Neural progenitor cell (in vitro differentiated cells): ENCODE data around the gene DLG2. TPM values are rescaled to one million over a fixed set of nuclear protein-coding genes. Genes with fewer than 3 reads are reported as not detected.
A peak's percentile ranks its signal among the peaks of the same experiment; 100 is the strongest.

Source experiments
- DNase-seq: peaks from one replicate; pipeline ENCODE4 v3.0.0-alpha.2; 2016; ENCODE audit warnings: low spot score
- H2AFZ ChIP-seq: fragments of 200-600 bp; sonication (generic); replicated peaks from 2 replicates; pipeline ENCODE4 v1.6.1; 2016; ENCODE audit warnings: antibody characterized with exemption
- H3F3A ChIP-seq: fragments of 200-600 bp; sonication (generic); 2 replicates; pipeline ENCODE4 v1.6.1; 2016; ENCODE audit warnings: antibody characterized with exemption, low read depth
- H3K27ac ChIP-seq: fragments of 200-600 bp; sonication (generic); 2 replicates; pipeline ENCODE4 v1.5.1; 2016; ENCODE audit warnings: mild to moderate bottlenecking
- H3K27me3 ChIP-seq: fragments of 200-600 bp; sonication (generic); 2 replicates; pipeline ENCODE4 v1.6.1; 2016; ENCODE audit warnings: mild to moderate bottlenecking, moderate library complexity
- H3K36me3 ChIP-seq: fragments of 200-600 bp; sonication (generic); 2 replicates; pipeline ENCODE4 v1.5.1; 2016
- H3K4me1 ChIP-seq: fragments of 200-600 bp; sonication (generic); 2 replicates; pipeline ENCODE4 v1.6.1; 2016; ENCODE audit warnings: mixed run types
- H3K4me2 ChIP-seq: fragments of 200-600 bp; sonication (generic); 2 replicates; pipeline ENCODE4 v1.6.1; 2016
- H3K4me3 ChIP-seq: fragments of 200-600 bp; sonication (generic); 2 replicates; pipeline ENCODE4 v1.5.1; 2016
- H3K79me2 ChIP-seq: fragments of 200-600 bp; sonication (generic); 2 replicates; pipeline ENCODE4 v1.6.1; 2016; ENCODE audit warnings: low read depth
- H3K9ac ChIP-seq: fragments of 200-600 bp; sonication (generic); 2 replicates; pipeline ENCODE4 v1.6.1; 2016
- H3K9me3 ChIP-seq: fragments of 200-600 bp; sonication (generic); 2 replicates; pipeline ENCODE4 v1.5.1; 2016; ENCODE audit warnings: low read depth
- H4K20me1 ChIP-seq: fragments of 200-600 bp; sonication (generic); 2 replicates; pipeline ENCODE4 v1.6.1; 2016; ENCODE audit warnings: low read depth
- H3K27ac Mint-ChIP-seq: 3 replicates; pipeline ENCODE4 v1.8.0; 2021; ENCODE audit warnings: mixed read lengths
- H3K27me3 Mint-ChIP-seq: 2 replicates; pipeline ENCODE4 v1.8.0; 2022; ENCODE audit warnings: low read depth, mild to moderate bottlenecking, inconsistent platforms, moderate library complexity, mixed read lengths; ENCODE audit not compliant: insufficient read depth
- H3K36me3 Mint-ChIP-seq: 3 replicates; pipeline ENCODE4 v1.8.0; 2021; ENCODE audit warnings: mixed read lengths
- H3K4me1 Mint-ChIP-seq: 3 replicates; pipeline ENCODE4 v1.8.0; 2021; ENCODE audit warnings: mixed read lengths
- H3K4me3 Mint-ChIP-seq: 3 replicates; pipeline ENCODE4 v1.8.0; 2021; ENCODE audit warnings: mild to moderate bottlenecking, moderate library complexity, mixed read lengths
- H3K9me3 Mint-ChIP-seq: 3 replicates; pipeline ENCODE4 v1.8.0; 2020; ENCODE audit warnings: mixed read lengths
- CTCF ChIP-seq: fragments of 200-600 bp; sonication (generic); IDR thresholded peaks from 2 replicates; pipeline ENCODE4 v1.5.1; 2017; ENCODE audit warnings: antibody characterized with exemption, mild to moderate bottlenecking
- EZH2 ChIP-seq: fragments of 200-600 bp; sonication (generic); IDR thresholded peaks from 2 replicates; pipeline ENCODE4 v1.6.1; 2017; ENCODE audit warnings: antibody characterized with exemption, mild to moderate bottlenecking, moderate library complexity
- EZH2phosphoT487 ChIP-seq: fragments of 200-600 bp; sonication (generic); IDR thresholded peaks from 2 replicates; pipeline ENCODE4 v1.6.1; 2017; ENCODE audit warnings: antibody characterized with exemption
- total RNA-seq: library from RNA; depleted of rRNA; stranded (reverse); fragments of >200 nt; gene quantifications from 2 replicates; pipeline ENCODE4 v1.2.3, GENCODE V29; 2015; ENCODE audit warnings: low replicate concordance

DLG2 gene
- total RNA-seq, 1 donor from 2014 or later, result 7.5 TPM

GRCh38 chr11:83682611-83682973 lies 1944.6 kb downstream of the DLG2 start:
- peak overlapping the region; percentile 81 for H3K4me3 Mint-ChIP-seq
- H4K20me1 ChIP-seq, result no peaks in the 10 kb centered on the region
- peak overlapping the region; percentile 71 for H3K4me2 ChIP-seq
- H3K27me3 Mint-ChIP-seq, result peaks cover 3% of the 10 kb centered on the region
- no peaks in the 10 kb centered on the region for H3K9me3 ChIP-seq
- H3K4me1 ChIP-seq, result peaks cover 37% of the 10 kb centered on the region
- no peak overlapping the region for H2AFZ ChIP-seq
- peak overlapping the region; percentile 83 for H3K27ac Mint-ChIP-seq
- no peaks in the 10 kb centered on the region for H3K27me3 ChIP-seq
- no peaks in the 10 kb centered on the region for H3K36me3 ChIP-seq
- H3K9me3 Mint-ChIP-seq, result no peaks in the 10 kb centered on the region
- peaks cover 56% of the 10 kb centered on the region for H3K4me1 Mint-ChIP-seq
- DNase-seq, result no peak
- TF ChIP-seq EZH2phosphoT487 (no peak), EZH2 (no peak), CTCF (no peak)
- no peak overlapping the region for H3K9ac ChIP-seq
- H3K4me3 ChIP-seq, result no peak overlapping the region
- no peak overlapping the region for H3K27ac ChIP-seq
- H3K79me2 ChIP-seq, result no peaks in the 10 kb centered on the region
- H3F3A ChIP-seq, result peaks cover 18% of the 10 kb centered on the region
- H3K36me3 Mint-ChIP-seq, result no peaks in the 10 kb centered on the region

DNA sequence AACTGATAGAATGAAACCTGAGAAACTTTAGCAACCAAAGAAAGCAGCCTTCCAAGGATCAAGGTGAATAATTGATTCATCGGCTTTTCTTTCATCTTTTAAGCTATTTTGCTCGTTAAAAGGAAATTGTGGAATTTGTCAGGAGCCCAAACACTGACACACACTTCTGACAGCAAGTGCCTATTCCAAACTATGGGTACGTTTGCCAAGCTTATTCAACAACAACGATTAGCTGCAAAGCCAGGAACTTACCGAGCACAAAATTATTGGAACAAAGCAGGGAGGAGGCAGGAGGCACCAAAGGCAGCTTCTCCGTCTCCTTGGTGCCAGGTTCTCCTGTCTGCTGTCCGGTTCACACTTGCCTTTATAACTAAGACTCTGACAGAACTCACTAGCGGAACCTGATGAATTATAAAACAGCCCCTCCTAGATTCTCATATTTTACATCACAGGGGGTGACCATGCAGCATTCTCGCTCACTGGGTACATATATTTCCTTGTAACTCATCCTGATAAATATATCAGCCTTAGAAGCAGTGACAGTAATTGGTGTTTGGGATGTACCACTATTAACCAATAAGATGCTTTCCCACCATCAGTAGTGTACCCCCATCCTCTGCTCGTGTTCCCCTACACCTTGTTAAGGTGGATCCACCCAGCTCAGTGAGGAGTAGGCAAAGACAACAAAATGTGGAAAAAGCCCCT lies 1945.1 kb downstream of the DLG2 start:
- Histone ChIP-seq H3K9ac (no peak overlapping the region), H3K4me3 (peak overlapping the region; percentile 30), H3K36me3 (no peaks in the 10 kb centered on the region), H3K27me3 (no peaks in the 10 kb centered on the region), H4K20me1 (no peaks in the 10 kb centered on the region), H3F3A (peaks cover 18% of the 10 kb centered on the region), H3K79me2 (no peaks in the 10 kb centered on the region), H3K4me1 (peaks cover 37% of the 10 kb centered on the region), H3K27ac (peak overlapping the region; percentile 36), H3K4me2 (peak overlapping the region; percentile 71), H2AFZ (no peak overlapping the region), H3K9me3 (no peaks in the 10 kb centered on the region)
- no peak for TF ChIP-seq EZH2phosphoT487
- TF ChIP-seq CTCF, result no peak
- no peak for DNase-seq
- H3K9me3 Mint-ChIP-seq, result no peaks in the 10 kb centered on the region
- H3K27me3 Mint-ChIP-seq, result peaks cover 3% of the 10 kb centered on the region
- H3K36me3 Mint-ChIP-seq, result no peaks in the 10 kb centered on the region
- H3K27ac Mint-ChIP-seq, result peak overlapping the region; percentile 83
- peak overlapping the region; percentile 81 for H3K4me3 Mint-ChIP-seq
- peaks cover 57% of the 10 kb centered on the region for H3K4me1 Mint-ChIP-seq

- TF ChIP-seq EZH2phosphoT487, result no peak
- no peak for TF ChIP-seq EZH2
- TF ChIP-seq CTCF, result no peak
- Mint-ChIP-seq H3K27me3 (peaks cover 3% of the 10 kb centered on the region), H3K36me3 (no peaks in the 10 kb centered on the region), H3K27ac (peak overlapping the region; percentile 82), H3K4me1 (peaks cover 57% of the 10 kb centered on the region), H3K9me3 (no peaks in the 10 kb centered on the region), H3K4me3 (peak overlapping the region; percentile 81)
- DNase-seq, result peak; percentile 60
- H3K79me2 ChIP-seq, result no peaks in the 10 kb centered on the region
- H3K4me2 ChIP-seq, result peak overlapping the region; percentile 71
- no peak overlapping the region for H3K9ac ChIP-seq
- peaks cover 37% of the 10 kb centered on the region for H3K4me1 ChIP-seq
- H4K20me1 ChIP-seq, result no peaks in the 10 kb centered on the region
- H3K36me3 ChIP-seq, result no peaks in the 10 kb centered on the region
- H3K4me3 ChIP-seq, result peak overlapping the region; percentile 30
- H3F3A ChIP-seq, result peaks cover 18% of the 10 kb centered on the region
- H2AFZ ChIP-seq, result no peak overlapping the region
- H3K27ac ChIP-seq, result peak overlapping the region; percentile 36
- no peaks in the 10 kb centered on the region for H3K9me3 ChIP-seq
- H3K27me3 ChIP-seq, result no peaks in the 10 kb centered on the region
Measured at GRCh38 chr11:83681031-83681781, 1945.9 kb downstream of the DLG2 start.
